ENCODE data around the gene ETV2. TPM values are rescaled to one million over a fixed set of nuclear protein-coding genes. Genes with fewer than 3 reads are reported as not detected.
"Not testable (repeated sequence)": the region's sequence is repeated elsewhere in the genome, so short reads cannot be mapped to it uniquely, and the experiment has no call there.

ETV2 gene
- total RNA-seq, 1 donor from 2014 or later, result 0.68 TPM

GRCh38 chr19:35648017-35648961, 6.7 kb downstream of the ETV2 start, which contains the start of gene COX6B1:
Gene COX6B1 (plus strand): TSS chr19:35648323. CDS start chr19:35651244, 2,921 bp downstream.
- DNase-seq (ENCODE audit: missing footprints) (peak; percentile 94), ATAC-seq (peak; percentile 75)
- intact Hi-C loops (cut with DNase I), result loop anchor here (5.0 kb wide), 1 partner anchor 99 kb away; the partner anchor contains the start of genes LIN37, PSENEN and U2AF1L4

DNA sequence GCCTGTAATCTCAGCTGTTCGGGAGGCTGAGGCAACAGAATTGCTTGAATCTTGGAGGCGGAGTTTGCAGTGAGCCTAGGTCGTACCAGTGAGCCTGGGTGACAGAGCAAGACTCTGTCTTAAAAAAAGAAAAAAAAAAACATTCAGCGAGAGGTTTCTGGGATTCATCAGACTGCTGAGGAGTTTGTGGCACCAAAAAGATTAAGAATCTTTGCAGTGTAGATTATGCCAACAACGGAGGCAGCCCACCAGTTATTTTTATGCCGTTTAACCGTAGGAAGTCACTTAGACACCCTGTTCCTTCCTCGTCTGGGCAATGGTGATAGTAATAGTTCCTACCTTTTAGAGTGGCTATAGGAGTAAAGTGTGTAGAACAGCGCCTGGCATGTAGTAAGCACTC, 9.0 kb downstream of the ETV2 start:
- no peak for ATAC-seq
- DNase-seq (ENCODE audit: missing footprints), result no peak
- intact Hi-C loops (cut with DNase I), result no loop called here

DNA sequence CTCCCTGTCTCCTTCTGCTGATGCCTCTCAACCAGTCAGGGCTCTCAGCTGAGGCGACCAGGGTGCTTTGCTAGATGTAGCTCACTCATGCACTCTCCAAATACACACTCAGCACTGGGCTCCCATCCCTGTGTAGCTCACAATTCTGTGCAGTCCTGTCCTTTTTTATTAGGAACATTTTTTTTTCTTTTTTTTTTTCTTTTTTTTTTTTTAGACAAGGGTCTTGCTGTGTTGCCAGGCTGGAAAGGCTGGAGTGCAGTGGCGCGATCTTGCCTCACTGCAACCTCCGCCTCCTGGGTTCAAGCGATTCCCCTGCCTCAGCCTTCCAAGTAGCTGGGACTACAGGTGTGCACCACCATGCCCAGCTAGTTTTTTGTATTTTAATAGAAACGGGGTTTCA, 13.3 kb downstream of the ETV2 start:
- intact Hi-C loops (cut with DNase I); ATAC-seq; DNase-seq (ENCODE audit: missing footprints): not testable (repeated sequence)

- intact Hi-C loops (cut with DNase I), result no loop called here
- no peak for ATAC-seq
These were observed 14.1 kb downstream of the ETV2 start for GRCh38 chr19:35655600-35655999.

DNA sequence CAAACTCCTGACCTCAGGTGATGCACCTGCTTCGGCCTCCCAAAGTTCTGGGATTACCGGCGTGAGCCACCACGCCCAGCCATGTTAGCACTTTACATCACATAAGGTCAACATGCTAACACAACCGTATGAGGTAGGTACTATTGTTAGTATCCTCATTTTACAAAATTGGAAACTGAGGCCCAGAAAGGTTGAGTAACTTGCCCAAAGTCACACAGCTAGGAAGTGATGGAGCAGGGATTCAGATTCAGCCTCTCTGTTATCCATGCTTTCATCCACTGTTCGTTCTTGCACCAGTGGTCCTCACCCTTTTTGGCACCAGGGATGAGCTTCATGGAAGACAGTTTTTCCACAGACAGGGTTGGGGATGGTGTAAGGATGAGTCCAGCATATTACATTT, 15.2 kb downstream of the ETV2 start:
- no peak for DNase-seq (ENCODE audit: missing footprints)
- intact Hi-C loops (cut with DNase I), result no loop called here
- ATAC-seq, result no peak

More at GRCh38 chr19:35655600-35655999, 14.1 kb downstream of the ETV2 start:
- no peak for DNase-seq (ENCODE audit: missing footprints)

GRCh38 chr19:35657904-35658700, 16.6 kb downstream of the ETV2 start:
- no peak for ATAC-seq
- DNase-seq (ENCODE audit: missing footprints), result no peak
- intact Hi-C loops (cut with DNase I), result no loop called here

- no peak for ATAC-seq
- intact Hi-C loops (cut with DNase I), result no loop called here
These were observed 20.4 kb downstream of the ETV2 start for GRCh38 chr19:35661995-35662340.

DNA sequence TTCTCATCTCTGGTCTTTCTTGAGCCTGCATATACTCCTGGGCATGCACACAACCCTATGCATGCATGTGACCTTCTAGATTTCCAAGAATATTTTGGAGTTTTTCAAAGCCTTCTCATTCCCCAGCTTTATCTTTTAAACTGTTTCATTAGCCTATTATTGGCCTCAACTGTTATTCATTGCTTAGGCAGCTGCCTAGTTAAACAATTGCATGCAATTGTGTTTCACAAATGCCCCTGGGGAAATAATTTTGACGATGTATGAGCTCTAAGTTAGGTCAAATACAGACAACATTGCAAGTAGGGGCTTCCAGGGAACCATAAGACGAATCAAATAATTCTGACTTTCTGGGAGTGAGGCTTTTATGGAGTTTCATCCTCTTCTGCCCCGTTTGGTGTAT, 22.4 kb downstream of the ETV2 start:
- intact Hi-C loops (cut with DNase I), result no loop called here
- DNase-seq (ENCODE audit: missing footprints) (no peak), ATAC-seq (no peak)

More at GRCh38 chr19:35661995-35662340, 20.4 kb downstream of the ETV2 start:
- no peak for DNase-seq (ENCODE audit: missing footprints)

DNA sequence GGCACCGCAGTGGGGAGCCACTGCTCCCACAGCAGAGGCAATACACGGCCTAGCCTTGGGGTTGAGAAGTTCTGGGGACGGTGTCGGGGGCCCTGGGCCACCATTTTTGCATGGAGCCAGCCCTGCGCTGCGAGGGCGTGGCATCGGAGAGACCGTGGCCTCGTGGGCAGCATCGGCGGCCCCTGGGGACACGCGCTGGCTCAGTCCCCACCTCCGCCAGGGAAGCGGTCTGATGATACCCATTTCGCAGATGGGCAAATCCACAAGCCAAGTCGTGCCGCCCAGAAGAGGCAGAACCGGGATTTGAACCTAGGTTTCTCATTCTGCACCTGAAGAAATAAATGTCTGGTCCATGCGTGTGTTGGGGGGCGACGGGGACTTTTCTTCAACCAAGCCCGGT, 23.6 kb downstream of the ETV2 start:
- intact Hi-C loops (cut with DNase I), result no loop called here
- DNase-seq (ENCODE audit: missing footprints), result no peak
- ATAC-seq, result no peak

DNA sequence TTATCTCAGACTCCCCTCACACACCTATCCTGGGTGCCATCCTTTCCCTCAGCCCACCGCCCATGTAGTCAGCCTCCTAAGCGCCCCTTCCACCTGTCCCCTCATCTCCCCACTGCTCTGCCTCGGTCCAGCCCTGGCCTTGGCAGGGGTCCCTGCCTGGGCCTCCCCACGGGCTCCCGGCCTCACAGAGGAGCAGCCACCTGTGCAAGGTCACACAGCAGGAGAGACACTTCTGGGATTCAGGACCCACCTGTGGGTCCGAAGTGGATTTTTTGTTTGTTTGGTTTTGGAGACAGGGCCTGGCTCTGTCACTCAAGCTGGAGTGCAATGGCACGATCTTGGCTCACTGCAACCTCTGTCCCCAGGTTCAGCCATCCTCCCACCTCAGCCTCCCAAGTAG, 24.1 kb downstream of the ETV2 start:
- intact Hi-C loops (cut with DNase I), result no loop called here
- no peak for ATAC-seq
- DNase-seq (ENCODE audit: missing footprints), result no peak

DNA sequence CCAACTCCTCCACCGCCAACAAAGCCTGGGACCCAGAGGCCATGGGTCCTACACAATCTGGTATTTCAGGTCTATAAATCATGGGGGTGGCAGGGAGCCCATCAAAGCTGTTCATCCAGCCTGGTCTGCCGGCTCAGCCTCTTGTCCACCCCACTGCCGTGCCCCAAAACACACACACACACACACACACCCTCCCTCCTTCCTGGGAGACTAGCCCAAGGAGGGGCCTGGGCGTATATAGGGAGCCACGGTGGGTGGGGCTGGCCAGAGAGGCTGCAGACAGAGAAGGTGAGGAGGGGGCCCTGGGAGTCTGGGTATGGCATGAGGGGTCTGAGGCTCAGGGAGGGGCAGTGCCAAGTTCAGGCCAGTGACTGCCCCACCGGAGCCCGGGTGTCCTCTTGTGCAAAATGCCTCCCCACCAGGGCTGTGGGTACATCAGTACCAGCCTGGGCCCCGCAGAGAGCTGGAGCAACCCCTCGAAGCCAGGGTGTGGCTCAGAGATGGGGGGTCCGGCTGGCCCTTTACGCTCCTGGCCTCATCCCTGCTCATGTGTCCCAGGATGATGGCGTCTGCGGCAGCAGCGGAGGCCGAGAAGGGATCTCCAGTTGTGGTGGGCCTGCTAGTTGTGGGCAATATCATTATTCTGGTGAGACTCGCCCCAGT, 24.8 kb downstream of the ETV2 start, which contains the start of gene UPK1A:
UPK1A (plus strand) TSS at position 267 of the 663 bp plus-strand sequence; CDS start at position 563, 296 bp downstream.
- intact Hi-C loops (cut with DNase I), result no loop called here
- ATAC-seq (peak; percentile 10), DNase-seq (ENCODE audit: missing footprints) (no peak)

GRCh38 chr19:35669566-35669965, 28.0 kb downstream of the ETV2 start:
- DNase-seq (ENCODE audit: missing footprints), result no peak
- intact Hi-C loops (cut with DNase I), result no loop called here
- no peak for ATAC-seq

DNA sequence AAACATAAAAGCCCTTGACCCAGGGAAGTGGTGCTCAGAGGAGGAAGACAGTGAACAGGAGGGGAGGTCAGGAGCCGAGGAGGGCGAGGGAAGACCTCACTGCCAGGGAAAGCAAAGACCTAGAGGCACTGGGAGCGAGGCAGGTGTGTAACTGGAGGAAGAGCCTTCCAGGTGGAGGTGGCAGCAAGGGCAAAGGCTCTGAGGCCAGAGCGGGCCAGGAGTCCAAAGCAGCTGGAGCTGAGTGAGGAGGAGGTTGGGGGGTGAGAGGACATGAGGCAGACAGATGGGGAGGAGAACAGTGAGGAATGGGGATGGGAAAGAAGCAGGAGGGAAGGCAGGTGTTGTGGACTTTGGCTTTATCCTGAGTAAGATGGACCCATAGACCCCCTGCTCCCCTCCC, 28.4 kb downstream of the ETV2 start:
- no peak for ATAC-seq
- no peak for DNase-seq (ENCODE audit: missing footprints)
- intact Hi-C loops (cut with DNase I), result no loop called here

DNA sequence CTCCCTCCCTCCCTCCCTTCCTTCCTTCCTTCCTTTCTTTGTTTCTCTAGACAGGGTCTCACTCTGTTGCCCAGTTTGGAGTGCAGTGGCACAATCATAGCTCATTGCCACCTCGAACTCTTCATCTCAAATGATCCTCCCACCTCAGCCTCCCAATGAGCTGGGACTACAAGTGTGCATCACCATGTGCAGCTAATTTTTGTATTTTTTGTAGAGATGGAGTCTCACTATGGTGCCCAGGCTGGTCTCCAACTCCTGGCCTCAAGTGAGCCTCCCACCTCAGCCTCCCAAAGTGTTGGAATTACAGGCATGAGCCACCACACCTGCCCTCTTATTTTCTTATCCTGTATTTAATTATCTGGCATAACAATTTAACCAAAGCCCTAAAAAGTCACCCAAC, 29.1 kb downstream of the ETV2 start:
- no peak for ATAC-seq
- intact Hi-C loops (cut with DNase I), result no loop called here
- DNase-seq (ENCODE audit: missing footprints), result no peak

- intact Hi-C loops (cut with DNase I), result no loop called here
These were observed 30.3 kb downstream of the ETV2 start for GRCh38 chr19:35671818-35672217.

GRCh38 chr19:35673121-35673804, 31.7 kb downstream of the ETV2 start:
- DNase-seq (ENCODE audit: missing footprints) (no peak), ATAC-seq (peak; percentile 68)
- intact Hi-C loops (cut with DNase I), result no loop called here

More at GRCh38 chr19:35671818-35672217, 30.3 kb downstream of the ETV2 start:
- no peak for DNase-seq (ENCODE audit: missing footprints)
- no peak for ATAC-seq

GRCh38 chr19:35675589-35676140, 34.1 kb downstream of the ETV2 start:
- DNase-seq (ENCODE audit: missing footprints), result no peak
- intact Hi-C loops (cut with DNase I), result no loop called here
- no peak for ATAC-seq

DNA sequence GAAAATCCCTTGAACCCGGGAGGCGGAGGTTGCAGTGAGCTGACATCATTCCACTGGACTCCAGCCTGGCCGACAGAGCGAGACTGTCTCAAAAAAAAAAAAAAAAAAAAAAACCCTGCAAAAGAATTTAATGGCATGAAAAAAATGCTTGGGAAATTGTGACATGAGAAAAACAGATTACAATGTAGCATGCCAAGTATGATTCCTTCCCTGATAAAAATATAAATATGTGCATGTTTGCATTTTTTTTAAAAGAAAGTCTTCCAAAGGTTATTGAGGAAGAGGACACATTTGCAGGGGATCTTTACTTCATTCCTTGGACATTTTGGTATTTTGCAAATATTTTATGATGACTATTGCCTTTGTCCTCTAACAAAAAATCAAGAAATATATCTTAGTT, 48.3 kb downstream of the ETV2 start:
- ATAC-seq (no peak), DNase-seq (ENCODE audit: missing footprints) (no peak)
- intact Hi-C loops (cut with DNase I), result loop anchor here (5.0 kb wide), 1 partner anchor 132 kb away; no protein-coding TSS in a partner anchor

All from Right ventricle myocardium inferior (tissue), 1 donor.